ENCODE measurements around the gene LCE3A. TPM values are rescaled to one million over a fixed set of nuclear protein-coding genes. Genes with fewer than 3 reads are reported as not detected.
"Not testable (repeated sequence)": the region's sequence is repeated elsewhere in the genome, so short reads cannot be mapped to it uniquely, and the experiment has no call there.

Gene LCE3A
- polyA plus RNA-seq (not detected in 3 replicates), polyA minus RNA-seq (not detected in 3 replicates)
- not detected for polyA plus RNA-seq (2011; ENCODE audit: low read depth)
- not detected in 2 replicates for polyA plus RNA-seq (2011; cell fraction: cytosol; rRNA removed)
- polyA plus RNA-seq (2011; cell fraction: nucleus; rRNA removed), result not detected in 2 replicates
- polyA plus RNA-seq (2012; ENCODE audit: low replicate concordance), result not detected in 2 replicates
- polyA minus RNA-seq (2011; cell fraction: cytosol; rRNA and poly(A)+ RNA removed), result not detected
- not detected in 2 replicates for polyA minus RNA-seq (2011; cell fraction: nucleus; rRNA and poly(A)+ RNA removed)

- TF ChIP-seq EZH2 (IDR thresholded peaks at IDR 0.05; ENCODE audit: low read length) (no peak), CTCF (optimal IDR thresholded peaks at IDR 0.05 in 1 of 3, IDR thresholded peaks at IDR 0.05 in 1 of 3, conservative IDR thresholded peaks at IDR 0.05 in 1 of 3; ENCODE audit: extremely low read depth in 1 of 3, insufficient read depth in 2 of 3, low read length in 3 of 3) (no peak)
- H3K9ac ChIP-seq (ENCODE audit: control insufficient read depth, extremely low read depth, insufficient read depth, low read length), result no peak within 1 kb of the TSS
- no peak within 1 kb of the TSS for H3K27ac ChIP-seq (ENCODE audit: control insufficient read depth, insufficient read depth, low read length)
- H3K4me2 ChIP-seq (ENCODE audit: control insufficient read depth, extremely low read depth, insufficient read depth, low read depth, low read length), result no peak within 1 kb of the TSS
- DNase-seq (ENCODE audit: low read depth, low spot score), result no peak
- H3K36me3 ChIP-seq (ENCODE audit: control insufficient read depth in 2 of 2, extremely low read depth in 1 of 2, insufficient read depth in 2 of 2, low read length in 2 of 2), result no peaks in the 10 kb centered on the region
- dilution Hi-C loops (cut with MboI; ENCODE audit: extremely low pct_ligation_motif_present, low sequenced_read_pairs), result no loop called here
- H3K4me3 ChIP-seq (ENCODE audit: control insufficient read depth in 2 of 3, extremely low read depth in 1 of 3, insufficient read depth in 2 of 3, low read depth in 1 of 3, low read length in 3 of 3), result no peak within 1 kb of the TSS
- H3K9me3 ChIP-seq (ENCODE audit: control insufficient read depth, low read depth, low read length), result peaks cover 8% of the 10 kb centered on the region
- H4K20me1 ChIP-seq (ENCODE audit: control insufficient read depth, extremely low read depth, insufficient read depth, low read length), result no peaks in the 10 kb centered on the region
- no peaks in the 10 kb centered on the region for H3K4me1 ChIP-seq (ENCODE audit: control insufficient read depth, extremely low read depth, insufficient read depth, low read length)
- H3K9me1 ChIP-seq (ENCODE audit: control insufficient read depth, extremely low read depth, insufficient read depth, low read length), result no peaks in the 10 kb centered on the region
- peaks cover 4% of the 10 kb centered on the region for H3K27me3 ChIP-seq (ENCODE audit: control insufficient read depth, extremely low read depth, insufficient read depth, low read length)
- FAIRE-seq, result no peak
- no peak within 1 kb of the TSS for H2AFZ ChIP-seq (ENCODE audit: control insufficient read depth, low read length)
- H3K79me2 ChIP-seq (ENCODE audit: control insufficient read depth, insufficient read depth, low read length), result no peaks in the 10 kb centered on the region
Observed at GRCh38 chr1:152622803-152623202, at the start of gene LCE3A. Gene LCE3A (minus strand): TSS chr1:152623103. CDS start chr1:152623103, 0 bp downstream.

GRCh38 chr1:152667648-152668047 is 44.7 kb upstream of the LCE3A start:
- TF ChIP-seq CTCF (optimal IDR thresholded peaks at IDR 0.05 in 1 of 3, IDR thresholded peaks at IDR 0.05 in 1 of 3, conservative IDR thresholded peaks at IDR 0.05 in 1 of 3; ENCODE audit: extremely low read depth in 1 of 3, insufficient read depth in 2 of 3, low read length in 3 of 3), result no peak
- no peak for TF ChIP-seq EZH2 (IDR thresholded peaks at IDR 0.05; ENCODE audit: low read length)
- H3K79me2 ChIP-seq (ENCODE audit: control insufficient read depth, insufficient read depth, low read length), result no peaks in the 10 kb centered on the region
- no peaks in the 10 kb centered on the region for H3K36me3 ChIP-seq (ENCODE audit: control insufficient read depth in 2 of 2, extremely low read depth in 1 of 2, insufficient read depth in 2 of 2, low read length in 2 of 2)
- DNase-seq (ENCODE audit: low read depth, low spot score) (no peak), FAIRE-seq (no peak)
- dilution Hi-C loops (cut with MboI; ENCODE audit: extremely low pct_ligation_motif_present, low sequenced_read_pairs), result no loop called here
- peaks cover 18% of the 10 kb centered on the region for H3K27me3 ChIP-seq (ENCODE audit: control insufficient read depth, extremely low read depth, insufficient read depth, low read length)
- no peaks in the 10 kb centered on the region for H3K4me1 ChIP-seq (ENCODE audit: control insufficient read depth, extremely low read depth, insufficient read depth, low read length)
- no peak overlapping the region for H3K4me2 ChIP-seq (ENCODE audit: control insufficient read depth, extremely low read depth, insufficient read depth, low read depth, low read length)
- no peak overlapping the region for H2AFZ ChIP-seq (ENCODE audit: control insufficient read depth, low read length)
- no peaks in the 10 kb centered on the region for H3K9me1 ChIP-seq (ENCODE audit: control insufficient read depth, extremely low read depth, insufficient read depth, low read length)
- H3K4me3 ChIP-seq (ENCODE audit: control insufficient read depth in 2 of 3, extremely low read depth in 1 of 3, insufficient read depth in 2 of 3, low read depth in 1 of 3, low read length in 3 of 3), result no peak overlapping the region
- H3K9ac ChIP-seq (ENCODE audit: control insufficient read depth, extremely low read depth, insufficient read depth, low read length), result no peak overlapping the region
- H3K9me3 ChIP-seq (ENCODE audit: control insufficient read depth, low read depth, low read length), result no peaks in the 10 kb centered on the region
- H3K27ac ChIP-seq (ENCODE audit: control insufficient read depth, insufficient read depth, low read length), result no peak overlapping the region
- H4K20me1 ChIP-seq (ENCODE audit: control insufficient read depth, extremely low read depth, insufficient read depth, low read length), result no peaks in the 10 kb centered on the region

- H3K27me3 ChIP-seq (ENCODE audit: control insufficient read depth, extremely low read depth, insufficient read depth, low read length), result peaks cover 18% of the 10 kb centered on the region
- FAIRE-seq; H3K4me2 ChIP-seq (ENCODE audit: control insufficient read depth, extremely low read depth, insufficient read depth, low read depth, low read length); dilution Hi-C loops (cut with MboI; ENCODE audit: extremely low pct_ligation_motif_present, low sequenced_read_pairs); H4K20me1 ChIP-seq (ENCODE audit: control insufficient read depth, extremely low read depth, insufficient read depth, low read length); H3K27ac ChIP-seq (ENCODE audit: control insufficient read depth, insufficient read depth, low read length); H3K9me3 ChIP-seq (ENCODE audit: control insufficient read depth, low read depth, low read length); H3K4me3 ChIP-seq (ENCODE audit: control insufficient read depth in 2 of 3, extremely low read depth in 1 of 3, insufficient read depth in 2 of 3, low read depth in 1 of 3, low read length in 3 of 3); H3K79me2 ChIP-seq (ENCODE audit: control insufficient read depth, insufficient read depth, low read length); H3K4me1 ChIP-seq (ENCODE audit: control insufficient read depth, extremely low read depth, insufficient read depth, low read length); H3K36me3 ChIP-seq (ENCODE audit: control insufficient read depth in 2 of 2, extremely low read depth in 1 of 2, insufficient read depth in 2 of 2, low read length in 2 of 2); H2AFZ ChIP-seq (ENCODE audit: control insufficient read depth, low read length); DNase-seq (ENCODE audit: low read depth, low spot score); H3K9ac ChIP-seq (ENCODE audit: control insufficient read depth, extremely low read depth, insufficient read depth, low read length); H3K9me1 ChIP-seq (ENCODE audit: control insufficient read depth, extremely low read depth, insufficient read depth, low read length): not testable (repeated sequence)
Observed at GRCh38 chr1:152666171-152666570, 43.3 kb upstream of the LCE3A start.

Data from keratinocyte (primary cell).